ENCODE measurements around the gene LMBR1L.
"Not testable (repeated sequence)": the region's sequence is repeated elsewhere in the genome, so short reads cannot be mapped to it uniquely, and the experiment has no call there.

LMBR1L gene

GRCh38 chr12:49110464-49111155 lies at the start of gene LMBR1L:
LMBR1L (minus strand) TSS chr12:49110847; CDS start chr12:49110555, 292 bp downstream.
- DNase-seq = peak; percentile 97

- DNase-seq = no peak
Measured at GRCh38 chr12:49160399-49160798, 49.8 kb upstream of the LMBR1L start.

- DNase-seq = no peak
Measured at GRCh38 chr12:49154221-49154620, 43.6 kb upstream of the LMBR1L start.

- DNase-seq = no peak
Measured at GRCh38 chr12:49147384-49147783, 36.7 kb upstream of the LMBR1L start.

GRCh38 chr12:49146406-49146805 lies 35.8 kb upstream of the LMBR1L start:
- no peak for DNase-seq

- no peak for DNase-seq
Measured at GRCh38 chr12:49144384-49144783, 33.7 kb upstream of the LMBR1L start.

GRCh38 chr12:49138999-49139398 lies 28.4 kb upstream of the LMBR1L start:
- no peak for DNase-seq

- no peak for DNase-seq
Measured at GRCh38 chr12:49138587-49138986, 27.9 kb upstream of the LMBR1L start.

- DNase-seq = no peak
Measured at GRCh38 chr12:49137476-49137875, 26.8 kb upstream of the LMBR1L start.

GRCh38 chr12:49136997-49137396 lies 26.4 kb upstream of the LMBR1L start:
- DNase-seq = not testable (repeated sequence)

GRCh38 chr12:49133590-49133989 lies 22.9 kb upstream of the LMBR1L start:
- no peak for DNase-seq

GRCh38 chr12:49133014-49133413 lies 22.4 kb upstream of the LMBR1L start:
- no peak for DNase-seq

GRCh38 chr12:49131894-49132461 lies 21.3 kb upstream of the LMBR1L start:
- DNase-seq = no peak

GRCh38 chr12:49131051-49131893 lies 20.6 kb upstream of the LMBR1L start, which contains the start of gene TUBA1B:
TUBA1B (minus strand) TSS chr12:49131395; CDS start chr12:49131300, 95 bp downstream.
- DNase-seq = peak; percentile 92

GRCh38 chr12:49130151-49131050 lies 19.8 kb upstream of the LMBR1L start:
- peak; percentile 96 for DNase-seq

GRCh38 chr12:49129332-49130150 lies 18.9 kb upstream of the LMBR1L start:
- no peak for DNase-seq

GRCh38 chr12:49127971-49128370 lies 17.3 kb upstream of the LMBR1L start:
- DNase-seq = not testable (repeated sequence)

- DNase-seq = no peak
Measured at GRCh38 chr12:49126852-49127763, 16.5 kb upstream of the LMBR1L start.

GRCh38 chr12:49121047-49121696 lies 10.5 kb upstream of the LMBR1L start:
- peak; percentile 54 for DNase-seq

- no peak for DNase-seq
Measured at GRCh38 chr12:49111206-49111605, 559 bp upstream of the LMBR1L start.
